ENCODE data around the gene SGTA.

DNA sequence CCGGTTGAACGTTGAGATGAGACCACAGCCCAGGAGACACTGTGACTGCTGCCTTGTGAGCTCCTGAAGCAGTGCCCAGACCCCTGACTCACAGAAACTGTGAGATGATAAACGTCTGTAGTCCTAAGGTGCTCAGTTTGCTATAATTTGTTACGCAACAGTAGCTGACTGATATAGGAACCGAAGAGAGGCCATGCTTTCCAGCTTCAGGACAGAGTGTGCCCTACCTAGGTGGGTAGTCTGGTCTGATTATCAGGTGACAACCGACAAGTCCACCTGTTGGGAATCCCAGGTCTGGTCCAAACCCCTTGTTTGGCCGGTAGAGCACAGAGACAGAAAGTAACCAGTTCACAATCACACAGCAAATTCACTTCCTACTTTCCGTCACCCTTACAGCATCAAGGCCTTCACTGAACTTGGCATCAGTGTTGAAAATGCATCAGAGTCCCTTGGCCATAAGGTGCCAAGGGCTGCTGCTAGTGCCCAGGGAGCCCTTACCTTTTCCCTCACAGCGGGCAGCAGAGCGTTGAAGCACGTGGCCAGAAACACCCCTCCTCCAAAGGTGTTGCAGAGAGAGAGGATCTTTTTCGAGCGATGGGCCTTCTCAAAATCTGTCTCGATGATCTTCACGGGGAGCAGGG lies 46.4 kb downstream of the SGTA start:
- TF ChIP-seq, protein P1, sequence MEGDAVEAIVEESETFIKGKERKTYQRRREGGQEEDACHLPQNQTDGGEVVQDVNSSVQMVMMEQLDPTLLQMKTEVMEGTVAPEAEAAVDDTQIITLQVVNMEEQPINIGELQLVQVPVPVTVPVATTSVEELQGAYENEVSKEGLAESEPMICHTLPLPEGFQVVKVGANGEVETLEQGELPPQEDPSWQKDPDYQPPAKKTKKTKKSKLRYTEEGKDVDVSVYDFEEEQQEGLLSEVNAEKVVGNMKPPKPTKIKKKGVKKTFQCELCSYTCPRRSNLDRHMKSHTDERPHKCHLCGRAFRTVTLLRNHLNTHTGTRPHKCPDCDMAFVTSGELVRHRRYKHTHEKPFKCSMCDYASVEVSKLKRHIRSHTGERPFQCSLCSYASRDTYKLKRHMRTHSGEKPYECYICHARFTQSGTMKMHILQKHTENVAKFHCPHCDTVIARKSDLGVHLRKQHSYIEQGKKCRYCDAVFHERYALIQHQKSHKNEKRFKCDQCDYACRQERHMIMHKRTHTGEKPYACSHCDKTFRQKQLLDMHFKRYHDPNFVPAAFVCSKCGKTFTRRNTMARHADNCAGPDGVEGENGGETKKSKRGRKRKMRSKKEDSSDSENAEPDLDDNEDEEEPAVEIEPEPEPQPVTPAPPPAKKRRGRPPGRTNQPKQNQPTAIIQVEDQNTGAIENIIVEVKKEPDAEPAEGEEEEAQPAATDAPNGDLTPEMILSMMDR (IDR thresholded peaks at IDR 0.05) = no peak
- TF ChIP-seq POLR2A (IDR thresholded peaks at IDR 0.05) = no peak

Data from thyroid gland (tissue), 4 donors.